GM21423 (cell line): ENCODE measurements around the gene ZCCHC14.
"Not testable (repeated sequence)": the region's sequence is repeated elsewhere in the genome, so short reads cannot be mapped to it uniquely, and the experiment has no call there.

ENCODE experiments used
- ATAC-seq: cut with Tn5 transposase; IDR thresholded peaks from one replicate; pipeline ENCODE4 v1.9.1; 2021; ENCODE audit warnings: mild to moderate bottlenecking, moderate library complexity; ENCODE audit not compliant: unreplicated experiment

Gene ZCCHC14

DNA sequence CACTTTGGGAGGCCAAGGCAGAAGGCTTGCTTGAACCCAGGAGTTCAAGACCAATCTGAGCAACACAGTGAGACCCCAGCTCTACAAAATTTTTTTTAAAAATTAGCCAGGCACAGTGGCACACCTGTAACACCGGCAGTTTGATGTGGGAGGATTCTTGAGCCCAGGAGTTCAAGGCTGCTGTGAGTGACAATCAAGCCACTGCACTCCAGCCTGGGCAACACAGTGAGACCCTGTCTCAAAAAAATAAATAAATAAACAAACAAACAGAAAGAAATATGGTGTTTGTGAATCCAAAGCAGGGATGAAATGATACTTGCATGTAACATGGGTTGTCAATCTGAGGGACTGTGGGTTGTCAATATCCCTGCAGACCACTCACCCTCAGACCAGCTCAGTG lies 125.9 kb downstream of the ZCCHC14 start:
- ATAC-seq: no peak

DNA sequence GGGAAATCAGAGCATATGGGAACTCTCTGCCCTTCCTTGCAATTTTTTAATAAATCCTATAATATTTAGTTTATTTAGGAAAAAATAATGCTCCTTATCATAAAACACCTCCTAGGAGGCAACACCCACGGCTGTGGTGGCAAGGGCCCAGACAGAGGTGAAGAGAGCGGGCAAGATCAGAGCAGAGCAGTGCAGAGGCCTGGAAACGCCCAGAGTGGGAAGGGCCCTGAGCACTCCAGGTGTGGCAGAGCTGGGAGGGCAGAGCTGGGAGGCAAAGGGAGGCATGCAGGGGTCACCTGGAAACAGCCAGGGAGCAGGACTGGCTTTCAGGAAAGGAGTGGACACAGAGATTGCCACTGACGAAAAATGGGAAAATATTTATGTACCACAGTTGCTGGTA lies 126.5 kb downstream of the ZCCHC14 start:
- ATAC-seq: no peak

DNA sequence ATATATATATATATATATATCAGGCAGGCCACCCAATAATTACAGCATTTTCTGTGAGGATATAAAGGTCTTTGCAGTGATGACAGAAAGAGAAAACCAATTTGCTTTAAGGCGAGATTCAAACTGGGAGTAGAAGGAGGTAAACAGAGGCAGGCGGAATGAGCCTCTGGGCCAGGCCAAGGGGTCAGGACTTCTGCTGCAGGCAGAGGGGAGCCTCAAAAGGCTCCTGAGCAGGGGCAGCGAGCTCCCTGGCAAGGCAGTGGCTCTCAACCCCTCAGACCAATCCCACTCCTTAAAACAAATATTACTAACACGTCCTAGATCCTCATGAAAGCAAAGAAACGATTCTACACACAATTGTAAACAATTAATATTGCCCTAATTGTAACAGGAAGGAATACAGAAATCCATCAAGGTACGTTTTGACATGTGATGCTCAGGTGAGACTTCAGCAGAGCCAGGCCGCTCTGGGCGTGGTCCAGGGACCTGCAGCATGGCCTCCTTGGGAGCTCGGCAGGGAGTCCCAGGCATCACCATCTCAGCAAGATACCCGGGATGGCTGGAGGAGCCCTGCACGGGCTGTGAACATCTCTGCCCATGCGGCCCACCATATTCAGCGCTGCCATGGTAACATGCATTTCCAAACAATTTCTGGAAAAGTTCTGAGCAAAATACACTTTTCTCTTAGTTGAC lies 127.7 kb downstream of the ZCCHC14 start:
- ATAC-seq: no peak

DNA sequence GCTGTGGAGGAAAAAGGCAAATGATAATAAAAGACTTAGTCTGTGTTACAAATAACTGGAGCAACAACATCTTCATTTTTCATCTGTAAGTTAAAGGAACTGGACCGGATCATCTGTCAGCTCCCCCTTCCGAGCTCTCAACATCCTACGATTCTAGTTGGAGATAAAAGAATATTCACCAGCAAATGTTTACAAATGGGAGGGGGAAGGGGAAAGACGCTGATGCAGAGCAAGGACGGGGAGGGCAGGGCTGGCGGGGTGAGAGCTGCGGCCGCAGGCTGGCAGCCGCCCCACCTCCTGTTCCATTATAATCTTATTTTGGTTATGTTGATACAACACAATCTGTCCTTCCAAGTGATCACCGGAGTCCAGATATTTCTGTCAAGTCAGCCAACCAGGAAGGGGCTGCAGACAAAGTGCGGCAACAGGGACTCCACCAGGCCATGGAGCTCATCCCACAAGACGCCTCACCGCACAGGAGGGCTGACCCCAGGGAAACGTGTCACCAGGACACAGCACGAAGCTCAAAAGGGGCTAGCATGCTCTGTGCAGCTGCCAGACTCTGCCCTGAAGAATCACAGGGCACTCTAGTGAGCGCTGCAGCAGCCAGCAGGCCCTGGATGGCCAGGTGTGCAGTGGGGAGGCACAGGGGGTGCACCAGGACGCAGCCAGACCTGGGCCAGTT lies 128.9 kb downstream of the ZCCHC14 start:
- no peak for ATAC-seq

DNA sequence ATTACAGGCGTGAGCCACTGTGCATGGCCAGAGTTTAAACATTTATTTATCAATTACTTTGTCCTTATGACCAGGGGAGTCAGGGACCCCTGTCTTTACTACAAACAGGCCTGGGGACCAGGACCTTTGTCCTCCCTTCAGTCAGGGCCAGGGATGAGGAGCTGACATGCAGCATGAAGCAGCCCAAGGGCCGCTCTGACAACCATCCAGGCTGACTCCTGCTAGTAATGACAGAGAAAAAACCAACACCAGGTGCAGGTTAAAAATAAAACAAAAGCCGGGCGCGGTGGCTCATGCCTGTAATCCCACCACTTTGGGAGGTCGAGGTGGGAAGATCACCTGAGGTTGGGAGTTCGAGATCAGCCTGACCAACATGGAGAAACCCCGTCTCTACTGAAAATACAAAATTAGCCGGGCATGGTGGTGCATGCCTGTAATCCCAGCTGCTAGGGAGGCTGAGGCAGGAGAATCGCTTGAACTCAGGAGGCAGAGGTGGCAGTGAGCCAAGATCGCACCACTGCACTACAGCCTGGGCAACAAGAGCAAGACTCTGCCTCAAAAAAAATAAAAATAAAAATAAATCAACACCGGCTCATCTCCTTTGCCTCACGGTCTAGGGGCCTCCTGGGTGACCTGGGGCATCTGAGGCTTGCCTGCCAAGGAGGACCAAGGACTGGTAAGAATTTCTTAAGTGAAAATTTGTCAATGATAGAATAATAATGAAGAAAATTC lies 129.8 kb downstream of the ZCCHC14 start:
- ATAC-seq: not testable (repeated sequence)

DNA sequence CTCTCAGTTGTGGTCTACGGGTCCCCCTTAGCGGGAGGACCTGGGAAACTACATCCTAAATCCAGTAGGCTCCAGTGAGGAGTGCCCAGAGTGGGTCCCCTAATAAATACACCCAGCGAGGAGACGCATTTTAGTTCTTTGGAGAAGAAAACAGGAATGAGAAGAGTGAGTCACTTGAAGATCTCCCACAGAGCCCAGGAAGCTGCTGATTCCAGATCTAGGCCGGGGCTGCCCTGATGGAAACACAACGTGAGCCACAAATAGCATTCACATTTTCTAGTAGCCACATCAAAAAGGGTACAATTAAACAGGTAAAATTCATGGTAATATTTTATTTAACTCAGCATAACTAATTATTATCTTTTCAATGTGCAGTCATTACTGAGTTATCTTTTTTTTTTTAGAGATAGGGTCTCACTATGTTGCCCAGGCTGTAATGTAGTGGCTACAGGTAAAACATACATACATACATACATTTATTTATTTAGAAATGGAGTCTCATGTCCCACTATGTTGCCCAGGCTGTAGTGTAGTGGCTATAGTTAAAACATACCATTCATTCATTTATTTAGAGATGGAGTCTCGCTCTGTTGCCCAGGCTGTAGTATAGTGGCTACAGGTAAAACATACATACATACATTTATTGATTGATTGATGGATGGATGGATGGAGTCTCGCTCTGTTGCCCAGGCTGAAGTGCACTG lies 130.8 kb downstream of the ZCCHC14 start:
- no peak for ATAC-seq

DNA sequence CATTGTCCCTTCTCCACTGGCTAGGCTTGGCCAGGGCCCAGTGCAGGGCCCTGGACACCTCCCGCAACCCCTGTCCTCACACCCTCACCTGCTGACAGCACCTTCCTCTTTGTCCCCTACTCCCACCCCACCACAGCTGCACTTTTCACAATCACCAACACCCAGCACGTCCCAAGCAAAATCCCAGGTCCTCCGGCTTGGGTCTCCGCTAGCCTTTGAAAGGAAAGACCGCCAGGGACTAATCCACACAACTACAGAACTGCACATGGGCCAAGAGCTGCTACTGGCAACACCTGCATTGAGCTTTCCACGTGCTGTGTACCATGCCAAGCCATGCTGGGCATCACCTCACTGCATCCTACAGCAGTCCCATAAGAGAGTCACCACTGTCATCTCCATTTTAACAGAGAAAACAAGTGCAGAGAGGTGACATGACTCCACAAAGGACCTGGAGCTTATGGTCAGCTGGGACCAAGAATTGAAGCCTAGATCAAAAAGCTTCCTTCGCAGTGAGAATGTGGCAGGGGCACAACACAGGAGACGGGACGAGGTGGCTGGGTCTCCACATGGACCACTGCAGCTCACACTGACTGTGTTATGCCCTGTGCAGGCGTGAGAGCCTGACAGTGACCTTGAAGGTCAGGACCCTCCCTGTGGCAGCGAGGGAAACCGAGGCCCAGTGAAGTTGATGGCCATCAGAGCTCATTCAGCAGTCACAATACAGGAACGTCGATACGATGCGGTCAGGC lies 131.8 kb downstream of the ZCCHC14 start:
- no peak for ATAC-seq

DNA sequence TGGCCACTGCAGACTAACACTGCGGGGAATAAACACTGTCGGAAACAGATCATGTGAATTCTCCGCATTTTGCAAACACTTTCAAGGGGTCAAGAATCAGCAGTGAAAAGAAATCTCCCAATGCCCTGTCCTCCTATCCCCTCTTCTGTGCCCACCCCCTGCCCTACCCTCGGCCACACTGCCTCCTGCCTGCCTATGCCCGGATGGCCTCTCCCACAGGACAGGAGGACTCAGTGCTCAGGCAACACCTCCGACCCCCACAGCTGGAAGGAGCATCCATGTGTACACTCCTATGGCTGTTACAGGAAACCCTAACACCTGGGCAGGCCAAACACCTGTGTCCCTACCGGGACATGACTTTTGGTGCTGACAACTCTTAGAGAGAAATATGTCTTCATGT lies 133.7 kb downstream of the ZCCHC14 start:
- no peak for ATAC-seq

DNA sequence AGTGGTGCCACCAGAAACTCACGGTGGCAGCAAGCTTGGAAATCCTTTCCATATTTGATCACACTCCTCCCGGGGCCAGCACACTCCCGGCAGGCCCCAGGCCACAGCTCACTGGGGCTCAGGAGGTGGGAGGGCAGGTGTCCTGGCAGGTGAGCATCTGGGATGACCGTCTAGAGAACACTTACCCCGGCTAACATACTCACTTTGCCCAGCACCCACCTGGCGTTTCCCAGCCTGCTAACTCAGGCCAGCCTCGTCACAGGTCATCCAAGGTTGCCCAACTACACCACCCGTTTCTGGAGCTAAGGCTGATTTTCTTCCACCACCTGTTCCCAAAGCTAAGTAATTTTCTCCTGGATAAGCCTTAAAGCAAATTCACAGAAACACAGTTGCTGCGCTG lies 134.1 kb downstream of the ZCCHC14 start:
- no peak for ATAC-seq

DNA sequence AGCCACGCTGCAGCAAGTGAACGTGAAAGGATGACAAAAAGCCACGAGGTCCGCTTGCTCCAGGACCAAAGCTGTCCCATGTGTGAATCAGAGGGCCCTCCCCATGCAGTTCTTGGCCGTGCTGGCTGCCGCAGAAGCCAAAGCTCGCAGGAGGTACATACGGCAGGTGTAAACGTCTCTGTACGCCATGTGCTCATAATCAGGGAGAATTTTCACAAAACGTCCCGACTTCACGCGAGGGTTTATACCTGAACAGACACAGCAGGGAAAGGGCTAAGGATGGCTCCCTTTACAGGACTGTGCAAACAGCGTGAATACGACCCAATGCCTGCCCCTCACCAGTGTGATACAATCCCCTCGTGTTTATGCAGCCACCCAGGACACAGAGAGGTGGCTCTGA lies 134.6 kb downstream of the ZCCHC14 start:
- ATAC-seq: no peak

DNA sequence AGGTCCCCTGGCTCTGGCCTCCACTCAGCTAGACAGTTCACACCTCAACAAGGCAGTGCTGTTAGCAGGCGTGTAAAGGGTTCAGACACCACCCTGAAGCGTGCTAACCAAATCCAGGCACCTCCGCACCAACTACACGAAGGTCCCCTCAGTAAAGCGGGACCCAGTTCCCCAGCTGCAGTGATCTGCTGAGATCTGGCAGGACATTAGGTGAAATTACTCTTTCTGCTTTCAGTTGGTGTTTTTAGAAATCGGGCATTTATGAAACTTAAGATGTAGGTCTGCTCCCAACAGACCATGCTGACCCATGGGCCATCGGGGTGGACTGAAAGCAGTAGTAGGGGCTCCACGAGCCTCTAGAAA lies 136.4 kb downstream of the ZCCHC14 start:
- no peak for ATAC-seq
